Neural cell (in vitro differentiated cells): ENCODE results near the gene CARS2. TPM values are rescaled to one million over a fixed set of nuclear protein-coding genes. Genes with fewer than 3 reads are reported as not detected.

Experiments used
- H2AFZ ChIP-seq: fragments of 200-600, 300-800 bp; sonication (generic), shearing (Covaris generic); 2 replicates; pipeline ENCODE4 v1.6.0; 2014; ENCODE audit warnings: low read depth, mild to moderate bottlenecking, antibody characterized with exemption, low read length, moderate library complexity
- H3F3A ChIP-seq: fragments of 200-600 bp; shearing (Covaris generic); 2 replicates; pipeline ENCODE4 v1.6.1; 2016; ENCODE audit warnings: mild to moderate bottlenecking, moderate library complexity, mixed read lengths, antibody characterized with exemption, low read length; ENCODE audit not compliant: insufficient read depth, poor library complexity, severe bottlenecking
- H3K27ac ChIP-seq: fragments of 200-600, 300-800 bp; sonication (generic), shearing (Covaris generic); 2 replicates; pipeline ENCODE4 v1.5.1; 2014; ENCODE audit warnings: mild to moderate bottlenecking, low read length, moderate library complexity
- H3K27me3 ChIP-seq: fragments of 300-800, 200-600 bp; sonication (generic), shearing (Covaris generic); 2 replicates; pipeline ENCODE4 v1.6.0; 2014; ENCODE audit warnings: mild to moderate bottlenecking, low read depth, low read length, moderate library complexity; ENCODE audit not compliant: insufficient read depth
- H3K36me3 ChIP-seq: fragments of 300-800, 200-600 bp; sonication (generic), shearing (Covaris generic); 2 replicates; pipeline ENCODE4 v1.5.1; 2014; ENCODE audit warnings: mild to moderate bottlenecking, antibody characterized with exemption, low read length, moderate library complexity; ENCODE audit not compliant: insufficient read depth
- H3K4me2 ChIP-seq: fragments of 300-800, 200-600 bp; sonication (generic), shearing (Covaris generic); 2 replicates; pipeline ENCODE4 v1.6.0; 2014; ENCODE audit warnings: mild to moderate bottlenecking, low read length
- H3K4me3 ChIP-seq: fragments of 300-800, 200-600 bp; sonication (generic), shearing (Covaris generic); 2 replicates; pipeline ENCODE4 v1.5.1; 2014; ENCODE audit warnings: mild to moderate bottlenecking, low read length, moderate library complexity
- H3K79me2 ChIP-seq: fragments of 200-600 bp; shearing (Covaris generic); replicated peaks from 2 replicates; pipeline ENCODE4 v1.6.0; 2014; ENCODE audit warnings: mild to moderate bottlenecking, low read length, moderate library complexity; ENCODE audit not compliant: insufficient read depth
- H3K9ac ChIP-seq: fragments of 300-800, 200-600 bp; sonication (generic), shearing (Covaris generic); 2 replicates; pipeline ENCODE4 v1.6.1; 2016; ENCODE audit warnings: mild to moderate bottlenecking, low read length, mixed read lengths
- H3K9me2 ChIP-seq: fragments of 200-600 bp; shearing (Covaris generic); 2 replicates; pipeline ENCODE4 v1.6.1; 2016; ENCODE audit warnings: mild to moderate bottlenecking, low read length, mixed read lengths; ENCODE audit not compliant: insufficient read depth
- H3K9me3 ChIP-seq: fragments of 200-600, 300-800 bp; sonication (generic), shearing (Covaris generic); 2 replicates; pipeline ENCODE4 v1.6.1; 2016; ENCODE audit warnings: mild to moderate bottlenecking, mixed run types, low read length, moderate library complexity, mixed read lengths
- H4K20me1 ChIP-seq: fragments of 200-600 bp; shearing (Covaris generic); 2 replicates; pipeline ENCODE4 v1.6.1; 2016; ENCODE audit warnings: mild to moderate bottlenecking, mixed run types; ENCODE audit not compliant: insufficient read depth
- CTCF ChIP-seq: fragments of 450-650 bp; IDR thresholded peaks from 2 replicates; pipeline ENCODE4 v1.5.1; 2014; ENCODE audit warnings: antibody characterized with exemption, mild to moderate bottlenecking, moderate library complexity; ENCODE audit not compliant: poor library complexity, severe bottlenecking
- EP300 ChIP-seq: fragments of 450-650 bp; conservative IDR thresholded peaks from 2 replicates; pipeline ENCODE4 v1.6.1; 2014; ENCODE audit warnings: antibody characterized with exemption, mild to moderate bottlenecking, moderate library complexity; ENCODE audit not compliant: poor library complexity, severe bottlenecking
- EZH2 ChIP-seq: fragments of 200-600, 300-800 bp; shearing (Covaris generic), sonication (generic); IDR thresholded peaks from 2 replicates; pipeline ENCODE4 v1.6.1; 2014; ENCODE audit warnings: antibody characterized with exemption, low read length, borderline replicate concordance, mild to moderate bottlenecking; ENCODE audit not compliant: insufficient read depth, poor library complexity, severe bottlenecking
- MXI1 ChIP-seq: fragments of 450-650 bp; conservative IDR thresholded peaks from 2 replicates; pipeline ENCODE4 v1.6.1; 2014; ENCODE audit warnings: antibody characterized with exemption, mild to moderate bottlenecking; ENCODE audit not compliant: poor library complexity, severe bottlenecking
- POLR2AphosphoS5 ChIP-seq: IDR thresholded peaks from 2 replicates; pipeline ENCODE4 v1.6.1; 2012
- RAD21 ChIP-seq: fragments of 450-650 bp; conservative IDR thresholded peaks from 2 replicates; pipeline ENCODE4 v1.6.1; 2014; ENCODE audit warnings: antibody characterized with exemption, mild to moderate bottlenecking, moderate library complexity
- REST ChIP-seq: IDR thresholded peaks from 2 replicates; pipeline ENCODE4 v1.6.1; 2012; ENCODE audit warnings: borderline replicate concordance
- SMC3 ChIP-seq: fragments of 450-650 bp; conservative IDR thresholded peaks from 2 replicates; pipeline ENCODE4 v1.6.1; 2014; ENCODE audit warnings: antibody characterized with exemption, mild to moderate bottlenecking, moderate library complexity; ENCODE audit not compliant: poor library complexity
- TAF1 ChIP-seq: IDR thresholded peaks from 2 replicates; pipeline ENCODE4 v1.6.1; 2012; ENCODE audit warnings: low read depth
- polyA plus RNA-seq: library from polyadenylated mRNA; depleted of rRNA; stranded (reverse); fragments of >200 nt; gene quantifications from 2 replicates; pipeline ENCODE4 v1.2.3, GENCODE V29; 2014

CARS2 gene
- polyA plus RNA-seq, 1 donor from 2014 or later, result 92.2 TPM

- H4K20me1 ChIP-seq, result no peaks in the 10 kb centered on the region
- H3K9me2 ChIP-seq, result no peaks in the 10 kb centered on the region
- TF ChIP-seq REST, result no peak
- TF ChIP-seq POLR2AphosphoS5, result no peak
- no peak for TF ChIP-seq EP300
- TF ChIP-seq RAD21, result no peak
- no peak for TF ChIP-seq EZH2
- TF ChIP-seq TAF1, result no peak
- no peak for TF ChIP-seq MXI1
- no peak for TF ChIP-seq CTCF
- no peak for TF ChIP-seq SMC3
- H3F3A ChIP-seq, result no peaks in the 10 kb centered on the region
- H3K4me2 ChIP-seq, result no peak overlapping the region
- no peaks in the 10 kb centered on the region for H3K79me2 ChIP-seq
- no peak overlapping the region for H2AFZ ChIP-seq
- H3K4me3 ChIP-seq, result no peak overlapping the region
- H3K9me3 ChIP-seq, result no peaks in the 10 kb centered on the region
- no peaks in the 10 kb centered on the region for H3K36me3 ChIP-seq
- H3K9ac ChIP-seq, result no peak overlapping the region
- no peaks in the 10 kb centered on the region for H3K27me3 ChIP-seq
- no peak overlapping the region for H3K27ac ChIP-seq
Observed at GRCh38 chr13:110637747-110638146, 68.2 kb downstream of the CARS2 start.

GRCh38 chr13:110637275-110637674 is 68.6 kb downstream of the CARS2 start:
- no peak overlapping the region for H3K4me2 ChIP-seq
- H3K4me3 ChIP-seq, result no peak overlapping the region
- no peak for TF ChIP-seq REST
- no peak for TF ChIP-seq EP300
- no peak for TF ChIP-seq POLR2AphosphoS5
- TF ChIP-seq TAF1, result no peak
- no peak for TF ChIP-seq RAD21
- TF ChIP-seq CTCF, result no peak
- TF ChIP-seq MXI1, result no peak
- TF ChIP-seq EZH2, result no peak
- no peak for TF ChIP-seq SMC3
- no peaks in the 10 kb centered on the region for H3K9me3 ChIP-seq
- H3K27me3 ChIP-seq, result no peaks in the 10 kb centered on the region
- no peaks in the 10 kb centered on the region for H3K9me2 ChIP-seq
- no peaks in the 10 kb centered on the region for H3F3A ChIP-seq
- H3K27ac ChIP-seq, result no peak overlapping the region
- H2AFZ ChIP-seq, result no peak overlapping the region
- H3K9ac ChIP-seq, result no peak overlapping the region
- no peaks in the 10 kb centered on the region for H3K36me3 ChIP-seq
- H3K79me2 ChIP-seq, result no peaks in the 10 kb centered on the region
- no peaks in the 10 kb centered on the region for H4K20me1 ChIP-seq
